ENCODE measurements around the gene C8G. TPM values are rescaled to one million over a fixed set of nuclear protein-coding genes. Genes with fewer than 3 reads are reported as not detected.

Gene C8G
- total RNA-seq = 100 to 1,000 TPM in 1 of 4 donors, 10 to 100 TPM in 2, not detected in 1; 24.9 to 148 (median 66.2) TPM

GRCh38 chr9:136944519-136945332 is at the start of gene C8G, which contains the start of gene FBXW5:
TSS of gene C8G (plus strand) at chr9:136945243. CDS start at chr9:136945321, 78 bp downstream.
TSS of gene FBXW5 (minus strand) at chr9:136944738. CDS start at chr9:136944083, 655 bp downstream.
- Histone ChIP-seq H3K4me1 (peaks cover 0 to 34% (median 10%) of the 10 kb centered on the region in 4 donors), H3K4me3 (peak within 1 kb of the TSS; percentile 83 to 100 (median 94)), H3K27ac (peak within 1 kb of the TSS; percentile 91 to 98 (median 96)), H3K27me3 (no peaks in the 10 kb centered on the region), H3K36me3 (peaks cover 0 to 35% (median 0%) of the 10 kb centered on the region in 3 donors), H3K9me3 (no peaks in the 10 kb centered on the region)
- peak; percentile 87 to 97 (median 97) for DNase-seq
- TF ChIP-seq POLR2A (IDR thresholded peaks at IDR 0.05) (peak in 1 of 2 donors; percentile 90), CTCF (IDR thresholded peaks at IDR 0.05) (peak; percentile 99 to 100 (median 100))

DNA sequence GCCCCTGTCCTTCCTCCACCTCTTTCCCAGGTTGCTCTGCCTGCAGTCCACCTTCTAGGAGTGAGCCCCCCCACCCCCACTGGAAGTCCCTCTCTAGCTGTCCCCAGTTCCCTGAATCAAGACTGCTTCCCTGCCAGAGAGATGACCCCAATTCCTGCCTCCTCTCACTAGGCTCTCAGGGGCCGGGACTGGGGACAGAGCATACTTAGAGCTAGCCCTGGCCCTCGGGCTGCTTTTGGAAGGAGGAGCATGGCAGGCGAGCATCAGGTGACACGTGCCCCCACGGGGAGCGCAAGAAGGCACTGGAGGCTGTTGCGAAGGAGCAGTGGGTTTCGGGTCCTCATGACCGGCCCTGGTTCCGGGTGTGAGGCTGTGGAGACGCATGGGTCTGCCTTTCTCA is 49.0 kb upstream of the C8G start:
- H3K27ac ChIP-seq = no peak overlapping the region
- peak in 1 of 3 donors; percentile 37 for DNase-seq
- H3K4me3 ChIP-seq = no peak overlapping the region
- no peaks in the 10 kb centered on the region for H3K9me3 ChIP-seq
- peaks cover 0 to 25% (median under 1%) of the 10 kb centered on the region in 4 donors for H3K4me1 ChIP-seq
- no peaks in the 10 kb centered on the region for H3K27me3 ChIP-seq
- TF ChIP-seq CTCF (IDR thresholded peaks at IDR 0.05) = no peak
- H3K36me3 ChIP-seq = peaks cover 0 to 20% (median 0%) of the 10 kb centered on the region in 3 donors

DNA sequence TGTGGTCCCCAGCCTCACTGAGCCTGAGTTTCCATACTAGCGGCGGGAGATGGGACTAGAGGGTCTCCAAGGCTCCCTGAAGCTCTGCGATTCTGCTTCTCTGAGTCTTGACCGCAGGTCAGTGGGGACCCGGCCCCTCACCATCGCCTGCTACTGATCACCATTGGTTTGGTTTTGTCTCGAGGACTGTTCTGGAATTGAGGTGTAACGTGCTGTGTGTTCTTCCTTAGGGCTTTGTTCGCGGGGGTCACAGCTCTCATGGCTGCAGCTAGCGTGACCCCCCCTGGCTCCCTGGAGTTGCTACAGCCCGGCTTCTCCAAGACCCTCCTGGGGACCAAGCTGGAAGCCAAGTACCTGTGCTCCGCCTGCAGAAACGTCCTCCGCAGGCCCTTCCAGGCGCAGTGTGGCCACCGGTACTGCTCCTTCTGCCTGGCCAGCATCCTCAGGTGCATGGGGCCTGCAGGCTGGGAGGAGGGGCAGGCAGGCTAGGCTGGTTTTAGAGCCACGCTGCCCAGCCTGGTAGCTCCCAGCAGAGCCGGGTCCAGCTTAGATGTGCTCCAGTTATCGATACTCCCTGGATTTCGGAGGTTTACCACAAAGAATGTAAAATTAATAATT is 46.5 kb upstream of the C8G start:
- H3K9me3 ChIP-seq = no peaks in the 10 kb centered on the region
- peak overlapping the region in 2 of 4 donors; percentile 19 to 29 for H3K27ac ChIP-seq
- TF ChIP-seq CTCF (IDR thresholded peaks at IDR 0.05) (no peak), POLR2A (IDR thresholded peaks at IDR 0.05) (no peak)
- no peak overlapping the region for H3K4me3 ChIP-seq
- DNase-seq = no peak
- H3K4me1 ChIP-seq = peaks cover 8 to 50% (median 21%) of the 10 kb centered on the region in 4 donors
- no peaks in the 10 kb centered on the region for H3K27me3 ChIP-seq
- peaks cover 0 to 16% (median 0%) of the 10 kb centered on the region in 3 donors for H3K36me3 ChIP-seq

- DNase-seq = peak in 2 of 3 donors; percentile 44 to 70
- Histone ChIP-seq H3K9me3 (no peaks in the 10 kb centered on the region), H3K27ac (peak overlapping the region in 2 of 4 donors; percentile 29 to 34), H3K4me3 (no peak overlapping the region), H3K4me1 (peaks cover 8 to 56% (median 21%) of the 10 kb centered on the region in 4 donors), H3K36me3 (peaks cover 0 to 16% (median 0%) of the 10 kb centered on the region in 3 donors), H3K27me3 (no peaks in the 10 kb centered on the region)
- TF ChIP-seq POLR2A (IDR thresholded peaks at IDR 0.05) = no peak
- peak in 1 of 6 experiments; percentile 20 for TF ChIP-seq CTCF (IDR thresholded peaks at IDR 0.05)
These were observed 45.8 kb upstream of the C8G start for GRCh38 chr9:136899196-136899595.

GRCh38 chr9:136900556-136900955 is 44.5 kb upstream of the C8G start:
- DNase-seq = no peak
- TF ChIP-seq POLR2A (IDR thresholded peaks at IDR 0.05) = no peak
- TF ChIP-seq CTCF (IDR thresholded peaks at IDR 0.05) = no peak
- no peaks in the 10 kb centered on the region for H3K9me3 ChIP-seq
- H3K4me3 ChIP-seq = no peak overlapping the region
- peaks cover 8 to 57% (median 21%) of the 10 kb centered on the region in 4 donors for H3K4me1 ChIP-seq
- peaks cover 0 to 16% (median 0%) of the 10 kb centered on the region in 3 donors for H3K36me3 ChIP-seq
- H3K27me3 ChIP-seq = no peaks in the 10 kb centered on the region
- peak overlapping the region; percentile 74 to 97 (median 93) for H3K27ac ChIP-seq
